Esophagus squamous epithelium (tissue), 5 donors: ENCODE data around the gene BIRC5. TPM values are rescaled to one million over a fixed set of nuclear protein-coding genes. Genes with fewer than 3 reads are reported as not detected.

ENCODE experiments used
- DNase-seq: peaks from one replicate; lab custom pipeline; 2025; lab: John Stamatoyannopoulos, UW
- H3K27ac ChIP-seq, 4 donors: fragments of 200-600 bp; sonication (generic); one replicate each; pipeline ENCODE4 v1.5.1; 2016 to 2019; ENCODE audit warnings: mild to moderate bottlenecking in 1 of 4
- H3K27me3 ChIP-seq, 4 donors: fragments of 200-600 bp; sonication (generic); 1 replicate in 3 of 4; 2 replicates in 1 of 4; pipeline versions ENCODE4 v1.5.1 to v1.6.0; 2017 to 2021; ENCODE audit warnings: antibody characterized with exemption in 1 of 4
- H3K36me3 ChIP-seq, 3 donors: fragments of 200-600 bp; sonication (generic); one replicate each; pipeline ENCODE4 v1.5.1; 2016 to 2019
- H3K4me1 ChIP-seq, 3 donors: fragments of 200-600 bp; sonication (generic); one replicate each; pipeline ENCODE4 v1.5.1; 2017 to 2019
- H3K4me3 ChIP-seq, 4 donors: fragments of 200-600 bp; sonication (generic); 1 replicate in 3 of 4; 2 replicates in 1 of 4; pipeline ENCODE4 v1.5.1; 2016 to 2019; ENCODE audit warnings: mild to moderate bottlenecking in 2 of 4, moderate library complexity in 1 of 4
- H3K9me3 ChIP-seq, 3 donors: fragments of 200-600 bp; sonication (generic); one replicate each; pipeline ENCODE4 v1.5.1; 2016 to 2019
- CTCF ChIP-seq, 6 experiments: fragments of 450-650 bp in 4 of 6; fragments of 200-600 bp in 2 of 6; sonication (generic) in 2 of 6; IDR thresholded peaks; one replicate each; pipeline ENCODE4 v1.5.1; 2016 to 2019; ENCODE audit warnings: antibody characterized with exemption in 6 of 6, mild to moderate bottlenecking in 4 of 6, moderate library complexity in 4 of 6
- POLR2A ChIP-seq, 4 donors: fragments of 450-650 bp; IDR thresholded peaks; one replicate each; pipeline ENCODE4 v1.6.1; 2017; ENCODE audit warnings: antibody characterized with exemption in 4 of 4, mild to moderate bottlenecking in 4 of 4, moderate library complexity in 3 of 4
- WGBS, 2 donors: methylation state at CpG; one replicate each; pipeline ENCODE4 v1.1.5; 2018; 5-methylcytosine and 5-hydroxymethylcytosine counted together
- intact Hi-C: fragments of 100-400 bp; cut with DNase I; formaldehyde crosslinking; loops from one replicate; pipeline ENCODE4 v1.15.0; 2022
- total RNA-seq, 4 donors: library from RNA; depleted of rRNA; stranded (reverse); fragments of >200 nt; gene quantifications; one replicate each; pipeline ENCODE4 v1.1.0, GENCODE V29; 2016
- donor health status: DM: yes; HTN: yes; CAD: no.

BIRC5 gene
- total RNA-seq, 4 donors from 2014 or later: 6.6 to 33.6 (median 21.0) TPM

GRCh38 chr17:78266231-78266631, 52.2 kb downstream of the BIRC5 start:
- TF ChIP-seq POLR2A (IDR thresholded peaks at IDR 0.05) (no peak), CTCF (IDR thresholded peaks at IDR 0.05) (no peak)
- no peak overlapping the region for H3K27ac ChIP-seq

GRCh38 chr17:78266771-78267170, 52.7 kb downstream of the BIRC5 start:
- peaks cover 20 to 55% (median 20%) of the 10 kb centered on the region in 3 donors for H3K4me1 ChIP-seq
- H3K9me3 ChIP-seq: no peaks in the 10 kb centered on the region
- no peak for DNase-seq
- no peak overlapping the region for H3K4me3 ChIP-seq
- H3K27ac ChIP-seq: no peak overlapping the region
- peaks cover 0 to 57% (median 0%) of the 10 kb centered on the region in 4 donors for H3K27me3 ChIP-seq
- WGBS, 2 donors: 68 to 78% methylated on average over 6 to 7 of the region's 9 CpGs
- intact Hi-C loops: no loop called here
- no peaks in the 10 kb centered on the region for H3K36me3 ChIP-seq
- TF ChIP-seq CTCF (IDR thresholded peaks at IDR 0.05) (no peak), POLR2A (IDR thresholded peaks at IDR 0.05) (no peak)

More at GRCh38 chr17:78266231-78266631, 52.2 kb downstream of the BIRC5 start:
- no peaks in the 10 kb centered on the region for H3K9me3 ChIP-seq
- H3K4me3 ChIP-seq: no peak overlapping the region
- WGBS, 2 donors: 79% methylated on average over 3 to 5 of the region's 6 CpGs
- no peak for DNase-seq
- H3K4me1 ChIP-seq: peaks cover 20 to 55% (median 20%) of the 10 kb centered on the region in 3 donors
- intact Hi-C loops: no loop called here
- H3K27me3 ChIP-seq: peaks cover 0 to 51% (median 0%) of the 10 kb centered on the region in 4 donors
- H3K36me3 ChIP-seq: no peaks in the 10 kb centered on the region

- intact Hi-C loops: no loop called here
- Histone ChIP-seq H3K36me3 (no peaks in the 10 kb centered on the region), H3K27ac (no peak overlapping the region), H3K9me3 (no peaks in the 10 kb centered on the region), H3K27me3 (peaks cover 0 to 64% (median 0%) of the 10 kb centered on the region in 4 donors), H3K4me3 (no peak overlapping the region), H3K4me1 (peaks cover 20 to 62% (median 20%) of the 10 kb centered on the region in 3 donors)
- TF ChIP-seq CTCF (IDR thresholded peaks at IDR 0.05) (no peak), POLR2A (IDR thresholded peaks at IDR 0.05) (no peak)
- WGBS, 2 donors: 79 to 83% methylated on average over 16 to 18 of the region's 26 CpGs
- DNase-seq: no peak
Measured at GRCh38 chr17:78267253-78268073, 53.4 kb downstream of the BIRC5 start.

- H3K27ac ChIP-seq: no peak overlapping the region
- H3K9me3 ChIP-seq: no peaks in the 10 kb centered on the region
- 100% methylated on average over 1 of the region's 24 CpGs; no CpG with 5 or more reads in 1 of the 2 donors for WGBS, 2 donors
- TF ChIP-seq CTCF (IDR thresholded peaks at IDR 0.05): no peak
- no peak for TF ChIP-seq POLR2A (IDR thresholded peaks at IDR 0.05)
- intact Hi-C loops: no loop called here
- H3K4me1 ChIP-seq: peaks cover 16 to 63% (median 18%) of the 10 kb centered on the region in 3 donors
- DNase-seq: no peak
- H3K4me3 ChIP-seq: no peak overlapping the region
- peaks cover 0 to 72% (median 0%) of the 10 kb centered on the region in 4 donors for H3K27me3 ChIP-seq
- H3K36me3 ChIP-seq: no peaks in the 10 kb centered on the region
Measured at GRCh38 chr17:78268191-78268874, 54.3 kb downstream of the BIRC5 start.
